Endothelial cell of umbilical vein (primary cell): Measurements from ENCODE around the gene CYB5D1. TPM values are rescaled to one million over a fixed set of nuclear protein-coding genes. Genes with fewer than 3 reads are reported as not detected.

ENCODE experiments used
- BruUV-seq: library from RNA; stranded (reverse); fragments of 400-500 nt; replicated peaks from 2 replicates; lab custom pipeline; 2021; lab: Mats Ljungman, UMichigan
- CTCF ChIA-PET: fragments of 300-600, 350-600 bp; sonication (Branson Sonifier 250); formaldehyde crosslinking; loops from one replicate; lab custom pipeline; 2021; ENCODE audit warnings: antibody characterized with exemption, inconsistent platforms; lab: Charles Lee
- POLR2A ChIA-PET: fragments of 300-600, 350-600 bp; sonication (Branson Sonifier 250); formaldehyde crosslinking; loops from one replicate; lab custom pipeline; 2021; ENCODE audit warnings: antibody characterized with exemption, inconsistent platforms; lab: Charles Lee
- DNase-seq: peaks from one replicate; pipeline ENCODE4 v3.0.0-alpha.2; 2011; ENCODE audit warnings: low read depth, low spot score
- FAIRE-seq: peaks from 2 replicates; lab custom pipeline; 2011; peaks lifted over from hg19 to GRCh38; lab: Jason Lieb, UNC
- H2AFZ ChIP-seq: 2 replicates; pipeline ENCODE4 v1.6.0; 2012; ENCODE audit warnings: low read depth, low read length, control low read depth, inconsistent platforms
- H3K27ac ChIP-seq: 2 replicates; pipeline ENCODE4 v1.5.1; 2011; ENCODE audit warnings: low read depth, mild to moderate bottlenecking, control low read depth, low read length, moderate library complexity; ENCODE audit not compliant: insufficient read depth
- H3K27me3 ChIP-seq, 2 experiments: 2 replicates each; pipeline versions ENCODE4 v1.6.0 to v1.6.1; 2011; ENCODE audit warnings: low read length in 2 of 2, mixed read lengths in 1 of 2; ENCODE audit not compliant: control insufficient read depth in 2 of 2, insufficient read depth in 2 of 2
- H3K36me3 ChIP-seq, 2 experiments: 2 replicates in 1 of 2; 3 replicates in 1 of 2; pipeline ENCODE4 v1.5.1; 2011; ENCODE audit warnings: low read length in 2 of 2, mild to moderate bottlenecking in 1 of 2, moderate library complexity in 1 of 2; ENCODE audit not compliant: control insufficient read depth in 2 of 2, insufficient read depth in 2 of 2; ENCODE audit errors: extremely low read depth in 1 of 2
- H3K4me1 ChIP-seq: 3 replicates; pipeline ENCODE4 v1.5.1; 2011; ENCODE audit warnings: mild to moderate bottlenecking, low read length; ENCODE audit not compliant: control insufficient read depth, insufficient read depth; ENCODE audit errors: extremely low read depth
- H3K4me2 ChIP-seq: 2 replicates; pipeline ENCODE4 v1.6.1; 2011; ENCODE audit warnings: low read length, control low read depth, mixed read lengths; ENCODE audit not compliant: insufficient read depth
- H3K4me3 ChIP-seq, 3 experiments: fragments of 200-600 bp in 1 of 3; sonication (generic), shearing (Covaris generic) in 1 of 3; replicated peaks in 1 of 3; 2 replicates each; pipeline ENCODE4 v1.5.1; 2011 to 2016; ENCODE audit warnings: control low read depth in 3 of 3, low read length in 3 of 3, mild to moderate bottlenecking in 2 of 3, inconsistent platforms in 1 of 3, low read depth in 1 of 3, moderate library complexity in 1 of 3; ENCODE audit not compliant: insufficient read depth in 1 of 3
- H3K79me2 ChIP-seq: 2 replicates; pipeline ENCODE4 v1.6.0; 2012; ENCODE audit warnings: low read length, inconsistent platforms; ENCODE audit not compliant: control insufficient read depth, insufficient read depth
- H3K9ac ChIP-seq: replicated peaks from 2 replicates; pipeline ENCODE3; 2011; ENCODE audit warnings: low read length, control low read depth; ENCODE audit not compliant: insufficient read depth; ENCODE audit errors: extremely low read depth
- H3K9me1 ChIP-seq: replicated peaks from 3 replicates; pipeline ENCODE4 v1.6.0; 2011; ENCODE audit warnings: mild to moderate bottlenecking, low read length; ENCODE audit not compliant: control insufficient read depth, insufficient read depth; ENCODE audit errors: extremely low read depth
- H3K9me3 ChIP-seq: replicated peaks from 2 replicates; pipeline ENCODE4 v1.5.1; 2012; ENCODE audit warnings: low read length, inconsistent platforms; ENCODE audit not compliant: control insufficient read depth, insufficient read depth
- H4K20me1 ChIP-seq: replicated peaks from 2 replicates; pipeline ENCODE3; 2011; ENCODE audit warnings: mild to moderate bottlenecking, low read length; ENCODE audit not compliant: control insufficient read depth, insufficient read depth; ENCODE audit errors: extremely low read depth
- EZH2 ChIP-seq: IDR thresholded peaks from 2 replicates; pipeline ENCODE4 v1.6.1; 2012; ENCODE audit warnings: borderline replicate concordance, low read depth, mild to moderate bottlenecking, moderate library complexity, low read length, inconsistent platforms; ENCODE audit not compliant: severe bottlenecking
- GATA2 ChIP-seq: IDR thresholded peaks from 2 replicates; pipeline ENCODE4 v1.7.0; 2011; ENCODE audit warnings: low read depth, mild to moderate bottlenecking, moderate library complexity, mixed read lengths, low read length; ENCODE audit not compliant: insufficient read length, insufficient read depth
- JUN ChIP-seq: IDR thresholded peaks from 2 replicates; pipeline ENCODE4 v1.6.1; 2011; ENCODE audit warnings: borderline replicate concordance, low read depth; ENCODE audit not compliant: insufficient read length, insufficient read depth
- POLR2A ChIP-seq: IDR thresholded peaks from 2 replicates; pipeline ENCODE4 v1.6.1; 2012; ENCODE audit warnings: low read depth, mild to moderate bottlenecking, control low read depth, low read length
- POLR2AphosphoS5 ChIP-seq: IDR thresholded peaks from 2 replicates; pipeline ENCODE4 v1.6.1; 2012; ENCODE audit warnings: low read depth, mild to moderate bottlenecking, control low read depth, low read length, moderate library complexity; ENCODE audit not compliant: insufficient read depth
- dilution Hi-C: fragments of 300-500 bp; cut with MboI; formaldehyde crosslinking; loops from one replicate; pipeline ENCODE4 v1.15.0; 2019; ENCODE audit warnings: low sequenced_read_pairs; ENCODE audit not compliant: extremely low pct_ligation_motif_present
- intact Hi-C: fragments of 100-400 bp; cut with micrococcal nuclease; formaldehyde crosslinking; loops from one replicate; pipeline ENCODE4 v1.10.0; 2022
- polyA plus RNA-seq, 4 experiments: library from polyadenylated mRNA; depleted of rRNA in 3 of 4; stranded (reverse) in 3 of 4; unstranded in 1 of 4; fragments of >200 nt; gene quantifications; 2 replicates each; pipeline versions ENCODE4 v1.2.1 to v1.2.3, GENCODE V29; 2011 to 2012; ENCODE audit warnings: missing spikeins in 1 of 4
- total RNA-seq: library from RNA; stranded (reverse); gene quantifications from 2 replicates; pipeline ENCODE4 v1.2.3, GENCODE V29; 2021
- TF ChIP-seq, protein P1 (sequence below), 2 donors: IDR thresholded peaks; 1 replicate in 1 of 2; 2 replicates in 1 of 2; pipeline ENCODE4 v1.5.1; 2011; ENCODE audit warnings: low read length in 2 of 2, mild to moderate bottlenecking in 2 of 2, moderate library complexity in 2 of 2, control low read depth in 1 of 2, inconsistent platforms in 1 of 2, low read depth in 1 of 2; ENCODE audit not compliant: insufficient read depth in 1 of 2; ENCODE audit errors: extremely low read depth in 1 of 2

The CYB5D1 gene
- total and polyA plus RNA-seq, 2 donors (not counting 3 experiments of a cell fraction or from before 2014, with no cell fraction given) = 9.4 to 18.1 TPM

DNA sequence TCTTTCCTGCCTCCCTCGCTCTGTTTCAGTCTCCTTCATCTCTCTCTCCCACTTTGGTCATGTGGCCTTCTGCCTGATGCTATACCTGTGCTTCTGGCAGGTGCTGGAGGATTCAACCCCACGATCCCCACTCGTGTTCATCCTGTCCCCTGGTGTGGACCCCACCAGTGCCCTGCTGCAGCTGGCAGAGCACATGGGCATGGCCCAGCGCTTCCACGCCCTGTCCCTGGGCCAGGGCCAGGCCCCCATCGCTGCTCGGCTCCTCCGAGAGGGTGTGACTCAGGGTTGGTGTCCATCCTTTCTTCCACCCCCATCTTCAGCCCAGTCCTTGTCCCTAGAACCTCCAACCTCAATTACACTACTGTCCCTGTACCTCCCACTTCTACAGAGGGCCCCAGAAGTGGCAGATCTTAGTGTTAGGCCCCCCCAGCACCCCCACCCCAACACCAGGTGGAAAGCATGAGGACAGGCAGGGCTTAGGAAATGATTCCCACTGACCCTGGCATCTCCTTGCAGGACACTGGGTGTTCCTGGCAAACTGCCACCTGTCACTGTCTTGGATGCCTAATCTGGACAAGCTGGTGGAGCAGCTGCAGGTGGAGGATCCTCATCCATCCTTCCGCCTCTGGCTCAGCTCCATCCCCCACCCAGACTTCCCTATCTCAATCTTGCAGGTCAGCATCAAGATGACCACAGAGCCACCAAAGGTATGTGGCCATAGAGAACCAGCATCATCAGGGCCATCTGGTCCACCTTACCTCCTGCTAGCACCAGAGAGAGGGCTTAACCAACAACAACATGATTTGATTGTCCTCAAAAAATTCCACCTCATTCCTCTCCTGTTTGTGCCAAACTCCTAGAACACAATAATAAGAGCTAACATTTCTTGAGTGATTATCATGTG is 33.5 kb upstream of the CYB5D1 start:
- H3K4me3 ChIP-seq = no peak overlapping the region
- POLR2A ChIA-PET = no interaction called here

More for the DNA sequence above, 33.5 kb upstream of the CYB5D1 start:
- H3K27ac ChIP-seq = no peak overlapping the region
- intact Hi-C loops (loop anchor here (5.0 kb wide), 2 partner anchors 82 to 233 kb away; no protein-coding TSS in a partner anchor), dilution Hi-C loops (no loop called here)
- no peaks in the 10 kb centered on the region for H3K36me3 ChIP-seq
- H2AFZ ChIP-seq = no peak overlapping the region
- H3K27me3 ChIP-seq = peaks cover 2 to 6% of the 10 kb centered on the region in 2 experiments
- H4K20me1 ChIP-seq = no peaks in the 10 kb centered on the region
- CTCF ChIA-PET = interaction anchor here (0.7 to 8.6 kb wide), 11 partner anchors 9 to 233 kb away, joined by 3 to 121 read pairs (median 3); partner anchors contain the start of gene KDM6B
- no peak for DNase-seq
- H3K79me2 ChIP-seq = no peaks in the 10 kb centered on the region
- no peak for FAIRE-seq
- H3K4me2 ChIP-seq = no peak overlapping the region
- H3K9me1 ChIP-seq = no peaks in the 10 kb centered on the region
- no peak overlapping the region for H3K9ac ChIP-seq
- H3K4me1 ChIP-seq = no peaks in the 10 kb centered on the region
- TF ChIP-seq GATA2 (no peak), EZH2 (no peak), POLR2A (no peak), POLR2AphosphoS5 (no peak), JUN (no peak)
- TF ChIP-seq, protein P1, sequence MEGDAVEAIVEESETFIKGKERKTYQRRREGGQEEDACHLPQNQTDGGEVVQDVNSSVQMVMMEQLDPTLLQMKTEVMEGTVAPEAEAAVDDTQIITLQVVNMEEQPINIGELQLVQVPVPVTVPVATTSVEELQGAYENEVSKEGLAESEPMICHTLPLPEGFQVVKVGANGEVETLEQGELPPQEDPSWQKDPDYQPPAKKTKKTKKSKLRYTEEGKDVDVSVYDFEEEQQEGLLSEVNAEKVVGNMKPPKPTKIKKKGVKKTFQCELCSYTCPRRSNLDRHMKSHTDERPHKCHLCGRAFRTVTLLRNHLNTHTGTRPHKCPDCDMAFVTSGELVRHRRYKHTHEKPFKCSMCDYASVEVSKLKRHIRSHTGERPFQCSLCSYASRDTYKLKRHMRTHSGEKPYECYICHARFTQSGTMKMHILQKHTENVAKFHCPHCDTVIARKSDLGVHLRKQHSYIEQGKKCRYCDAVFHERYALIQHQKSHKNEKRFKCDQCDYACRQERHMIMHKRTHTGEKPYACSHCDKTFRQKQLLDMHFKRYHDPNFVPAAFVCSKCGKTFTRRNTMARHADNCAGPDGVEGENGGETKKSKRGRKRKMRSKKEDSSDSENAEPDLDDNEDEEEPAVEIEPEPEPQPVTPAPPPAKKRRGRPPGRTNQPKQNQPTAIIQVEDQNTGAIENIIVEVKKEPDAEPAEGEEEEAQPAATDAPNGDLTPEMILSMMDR (IDR thresholded peaks at IDR 0.05; ENCODE audit: extremely low read depth in 1 of 2, insufficient read depth in 1 of 2, low read depth in 1 of 2, low read length in 2 of 2) = no peak
- H3K9me3 ChIP-seq = no peaks in the 10 kb centered on the region
- no TSS peak for BruUV-seq
